ENCODE data around the gene LYST. TPM values are rescaled to one million over a fixed set of nuclear protein-coding genes. Genes with fewer than 3 reads are reported as not detected.

The LYST gene
- polyA plus RNA-seq, 1 donor from 2014 or later: 23.4 TPM

DNA sequence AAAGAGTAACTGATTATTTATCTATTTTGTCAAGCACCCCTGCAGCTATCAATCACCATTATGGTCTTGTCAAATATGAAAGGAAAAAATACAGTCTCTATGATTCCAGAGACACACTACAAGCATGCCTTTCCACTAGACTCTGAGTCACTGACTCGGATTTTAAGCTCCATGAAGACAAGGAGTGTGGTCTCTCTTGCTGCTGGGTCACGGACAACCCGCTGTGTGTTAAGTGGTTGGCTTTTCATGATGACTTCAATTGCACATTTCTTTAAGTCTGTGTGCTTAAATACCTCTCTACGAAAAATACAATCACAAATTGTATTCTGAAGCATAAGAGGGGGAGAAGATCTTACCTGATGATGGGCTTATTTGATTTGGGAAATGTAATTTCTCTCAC is 203.1 kb downstream of the LYST start:
- no peaks in the 10 kb centered on the region for H3K79me2 ChIP-seq (replicated peaks; ENCODE audit: insufficient read depth, low read length)
- no peaks in the 10 kb centered on the region for H3K27me3 ChIP-seq (ENCODE audit: insufficient read depth, low read depth, low read length)
- no peak overlapping the region for H3K9ac ChIP-seq (ENCODE audit: low read length)
- H4K20me1 ChIP-seq (ENCODE audit: insufficient read depth): no peaks in the 10 kb centered on the region
- no peaks in the 10 kb centered on the region for H3F3A ChIP-seq (ENCODE audit: insufficient read depth, low read length, poor library complexity, severe bottlenecking)
- H3K9me2 ChIP-seq (ENCODE audit: insufficient read depth, low read length): no peaks in the 10 kb centered on the region
- no peak overlapping the region for H3K4me2 ChIP-seq (ENCODE audit: low read length)
- no peaks in the 10 kb centered on the region for H3K36me3 ChIP-seq (ENCODE audit: insufficient read depth, low read length)
- H3K27ac ChIP-seq (ENCODE audit: low read length): no peak overlapping the region
- TF ChIP-seq REST (IDR thresholded peaks at IDR 0.05; ENCODE audit: borderline replicate concordance) (no peak), POLR2AphosphoS5 (IDR thresholded peaks at IDR 0.05) (no peak), SMC3 (conservative IDR thresholded peaks at IDR 0.05; ENCODE audit: poor library complexity) (no peak), EZH2 (IDR thresholded peaks at IDR 0.05; ENCODE audit: borderline replicate concordance, insufficient read depth, low read length, poor library complexity, severe bottlenecking) (no peak), EP300 (conservative IDR thresholded peaks at IDR 0.05; ENCODE audit: poor library complexity, severe bottlenecking) (no peak), RAD21 (conservative IDR thresholded peaks at IDR 0.05) (no peak), TAF1 (IDR thresholded peaks at IDR 0.05; ENCODE audit: low read depth) (no peak), MXI1 (conservative IDR thresholded peaks at IDR 0.05; ENCODE audit: poor library complexity, severe bottlenecking) (no peak), CTCF (IDR thresholded peaks at IDR 0.05; ENCODE audit: poor library complexity, severe bottlenecking) (no peak)
- H3K4me3 ChIP-seq (ENCODE audit: low read length): no peak overlapping the region
- H2AFZ ChIP-seq (ENCODE audit: low read depth, low read length): no peak overlapping the region
- H3K9me3 ChIP-seq (ENCODE audit: low read length): no peaks in the 10 kb centered on the region

GRCh38 chr1:235661568-235661967 is 205.1 kb downstream of the LYST start:
- no peak for TF ChIP-seq SMC3 (conservative IDR thresholded peaks at IDR 0.05; ENCODE audit: poor library complexity)
- TF ChIP-seq RAD21 (conservative IDR thresholded peaks at IDR 0.05): no peak
- TF ChIP-seq REST (IDR thresholded peaks at IDR 0.05; ENCODE audit: borderline replicate concordance): no peak
- TF ChIP-seq EZH2 (IDR thresholded peaks at IDR 0.05; ENCODE audit: borderline replicate concordance, insufficient read depth, low read length, poor library complexity, severe bottlenecking): no peak
- no peak overlapping the region for H3K4me3 ChIP-seq (ENCODE audit: low read length)

More at GRCh38 chr1:235661568-235661967, 205.1 kb downstream of the LYST start:
- no peak overlapping the region for H2AFZ ChIP-seq (ENCODE audit: low read depth, low read length)
- H3F3A ChIP-seq (ENCODE audit: insufficient read depth, low read length, poor library complexity, severe bottlenecking): no peaks in the 10 kb centered on the region
- H3K36me3 ChIP-seq (ENCODE audit: insufficient read depth, low read length): no peaks in the 10 kb centered on the region
- no peak overlapping the region for H3K27ac ChIP-seq (ENCODE audit: low read length)
- no peak overlapping the region for H3K9ac ChIP-seq (ENCODE audit: low read length)
- no peaks in the 10 kb centered on the region for H3K9me3 ChIP-seq (ENCODE audit: low read length)
- H3K4me2 ChIP-seq (ENCODE audit: low read length): no peak overlapping the region
- H3K9me2 ChIP-seq (ENCODE audit: insufficient read depth, low read length): no peaks in the 10 kb centered on the region
- no peaks in the 10 kb centered on the region for H3K79me2 ChIP-seq (replicated peaks; ENCODE audit: insufficient read depth, low read length)
- no peaks in the 10 kb centered on the region for H3K27me3 ChIP-seq (ENCODE audit: insufficient read depth, low read depth, low read length)
- no peaks in the 10 kb centered on the region for H4K20me1 ChIP-seq (ENCODE audit: insufficient read depth)

Measured in neural cell (in vitro differentiated cells).